H1 (cell line): ENCODE data around the gene CLCF1. TPM values are rescaled to one million over a fixed set of nuclear protein-coding genes. Genes with fewer than 3 reads are reported as not detected.

ENCODE experiments used
- ATF3 ChIP-seq: IDR thresholded peaks from 2 replicates; pipeline ENCODE4 v1.6.1; 2011; ENCODE audit warnings: low read depth, mild to moderate bottlenecking, low read length; ENCODE audit not compliant: insufficient read depth
- CBX5 ChIP-seq: fragments of 300-800, 300-1000 bp; sonication (generic); IDR thresholded peaks from 2 replicates; pipeline ENCODE4 v1.7.1; 2016; ENCODE audit warnings: antibody characterized with exemption, low read length, low read depth
- CBX8 ChIP-seq: fragments of 300-800, 300-1000 bp; sonication (generic); IDR thresholded peaks from 2 replicates; pipeline ENCODE4 v1.7.1; 2016; ENCODE audit warnings: low read depth, low read length, borderline replicate concordance
- JUND ChIP-seq: IDR thresholded peaks from 2 replicates; pipeline ENCODE4 v1.6.1; 2011; ENCODE audit warnings: mild to moderate bottlenecking, improper control_type of control experiment, low read length
- KDM4A ChIP-seq: IDR thresholded peaks from one replicate; pipeline ENCODE4 v1.7.1; 2012; ENCODE audit warnings: low read depth, mild to moderate bottlenecking, moderate library complexity, low read length, inconsistent platforms; ENCODE audit not compliant: severe bottlenecking
- PHF8 ChIP-seq: fragments of 200-600 bp; sonication (generic); conservative IDR thresholded peaks from 2 replicates; pipeline ENCODE4 v1.7.1; 2012; ENCODE audit warnings: low read depth, mild to moderate bottlenecking, inconsistent platforms, low read length, moderate library complexity
- RXRA ChIP-seq: IDR thresholded peaks from 2 replicates; pipeline ENCODE4 v1.6.1; 2011; ENCODE audit warnings: low read depth, mild to moderate bottlenecking, low read length, moderate library complexity; ENCODE audit not compliant: insufficient read depth
- SIRT6 ChIP-seq: IDR thresholded peaks from one replicate; pipeline ENCODE4 v1.7.1; 2012; ENCODE audit warnings: low read length, inconsistent platforms
- TAF1 ChIP-seq: IDR thresholded peaks from 2 replicates; pipeline ENCODE4 v1.6.1; 2011; ENCODE audit warnings: mild to moderate bottlenecking, low read depth, low read length
- TBP ChIP-seq: IDR thresholded peaks from 2 replicates; pipeline ENCODE4 v1.6.1; 2011; ENCODE audit warnings: low read depth, low read length, improper control_type of control experiment
- polyA plus RNA-seq, 7 experiments: library from polyadenylated mRNA; depleted of rRNA in 3 of 7; stranded (reverse) in 5 of 7; unstranded in 2 of 7; fragments of >200 nt in 5 of 7; fragments of 200-250 nt in 2 of 7; gene quantifications; 1 replicate in 5 of 7; 2 replicates in 1 of 7; 4 replicates in 1 of 7; pipeline versions ENCODE4 v1.2.1 to v1.2.3, GENCODE V29; 2011 to 2013; ENCODE audit warnings: missing spikeins in 2 of 7, mixed read lengths in 2 of 7
- total RNA-seq: library from RNA; stranded (reverse); fragmentation: NEBNext Ultra II Directional; extraction: Animal tissue kit (Norgen Biotek cat#: 25700); gene quantifications from 2 replicates; pipeline ENCODE4 v1.2.1, GENCODE V29; 2021

Gene CLCF1
- total and polyA plus RNA-seq, 2 of the 8 experiments (the other 6 are each of a cell fraction or from before 2014, with no cell fraction given) = 0.32 to 1.2 TPM

GRCh38 chr11:67406420-67406968, 33.1 kb upstream of the CLCF1 start (continued):
- no peak for TF ChIP-seq CBX5
- no peak for TF ChIP-seq KDM4A
- TF ChIP-seq JUND = no peak
- TF ChIP-seq ATF3 = no peak
- no peak for TF ChIP-seq CBX8
- no peak for TF ChIP-seq TAF1
- no peak for TF ChIP-seq SIRT6
- no peak for TF ChIP-seq RXRA
- TF ChIP-seq TBP = no peak
- no peak for TF ChIP-seq PHF8
